ENCODE data around the gene EVL. TPM values are rescaled to one million over a fixed set of nuclear protein-coding genes. Genes with fewer than 3 reads are reported as not detected.
"Not testable (repeated sequence)": the region's sequence is repeated elsewhere in the genome, so short reads cannot be mapped to it uniquely, and the experiment has no call there.

Gene EVL
- polyA plus RNA-seq, 1 experiment: 18.6 TPM

DNA sequence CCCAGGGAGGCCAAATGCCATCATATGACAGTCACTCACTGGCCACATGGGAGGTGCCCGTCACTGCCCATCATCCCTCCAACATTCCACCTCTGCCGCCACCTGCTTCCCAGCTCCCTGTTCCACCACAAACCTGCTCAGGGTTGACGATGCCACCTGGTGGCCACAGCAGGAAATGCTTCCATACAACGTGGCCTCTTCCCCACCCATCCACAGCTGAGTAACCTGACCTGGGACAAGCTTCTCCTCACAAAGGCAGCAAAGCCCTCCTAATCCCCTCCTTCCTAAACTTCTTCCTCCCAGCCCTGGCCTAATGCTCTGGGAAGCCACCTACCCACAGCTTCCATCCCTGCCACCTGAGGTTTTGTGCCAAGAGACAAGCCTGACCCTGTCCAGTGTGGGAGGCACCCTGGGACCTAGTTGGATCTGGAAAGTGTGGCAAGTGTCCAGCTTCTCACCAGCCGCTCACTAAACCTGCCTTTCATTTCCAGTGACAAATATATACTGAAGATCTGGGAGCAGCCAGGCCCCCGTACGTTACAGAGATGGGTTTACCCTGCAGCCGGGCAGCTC lies 89.9 kb downstream of the EVL start:
- no peak for DNase-seq (ENCODE audit: low read depth)
- POLR2A ChIA-PET: no interaction called here
- CTCF ChIA-PET: interaction anchor here (0.8 to 2.1 kb wide), 2 partner anchors 35 to 38 kb away, joined by 3 to 5 read pairs; no protein-coding TSS in a partner anchor

DNA sequence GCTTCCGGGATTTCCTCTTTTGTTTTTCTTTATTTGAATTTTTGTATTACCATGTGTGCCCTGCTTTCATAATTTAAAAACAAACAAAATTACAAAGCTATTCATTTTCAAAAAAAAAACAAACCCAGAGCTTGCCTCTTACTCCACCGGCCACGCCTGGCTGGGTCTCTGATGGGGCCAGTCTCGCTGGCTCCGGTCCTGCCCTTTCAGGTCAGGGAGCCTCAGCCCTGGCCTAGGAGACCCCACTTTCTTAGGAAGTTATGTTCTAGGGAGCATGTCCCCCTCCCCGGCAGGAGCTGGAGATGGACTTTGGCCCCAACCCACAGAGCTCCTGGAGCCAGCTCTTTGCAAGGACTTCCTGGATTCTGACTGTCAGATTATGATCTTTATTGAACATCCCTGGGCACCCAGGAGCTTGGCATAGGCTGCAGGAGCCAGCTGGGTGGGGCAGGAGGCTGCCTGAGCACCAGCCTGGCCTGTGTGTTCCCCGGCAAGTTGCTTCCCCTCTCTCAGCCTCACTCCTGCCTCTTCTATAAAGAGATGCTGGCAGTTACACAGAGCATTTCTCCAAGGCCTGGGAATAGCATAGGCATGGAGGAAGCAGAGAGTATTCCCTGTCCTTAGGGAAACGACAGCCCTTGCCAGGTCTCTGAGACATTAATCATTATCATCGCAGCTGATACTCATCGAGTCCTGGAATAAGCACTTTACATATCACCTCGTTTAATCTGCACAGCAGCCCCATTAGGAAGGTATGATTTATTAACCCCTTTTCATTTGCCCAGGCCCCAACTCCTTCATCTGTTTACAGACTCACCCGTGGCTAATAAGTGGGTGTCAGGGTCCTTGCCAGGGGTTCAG lies 90.8 kb downstream of the EVL start:
- H3K4me3 ChIP-seq (ENCODE audit: low read depth, low read length): no peak overlapping the region
- no peak for DNase-seq (ENCODE audit: low read depth)
- no peaks in the 10 kb centered on the region for H3K36me3 ChIP-seq (ENCODE audit: control insufficient read depth, insufficient read depth, low read length)
- peaks cover 29% of the 10 kb centered on the region for H3K27me3 ChIP-seq (ENCODE audit: control insufficient read depth, insufficient read depth, low read length)
- ChIA-PET CTCF (interaction anchor here (0.6 to 2.1 kb wide), 6 partner anchors 9 to 175 kb away, joined by 3 to 6 read pairs (median 3); no protein-coding TSS in a partner anchor), POLR2A (no interaction called here)
- TF ChIP-seq CTCF (IDR thresholded peaks at IDR 0.05; ENCODE audit: insufficient read depth, low read depth, low read length): no peak

More for the DNA sequence above, 89.9 kb downstream of the EVL start:
- peak; percentile 60 for TF ChIP-seq CTCF (IDR thresholded peaks at IDR 0.05; ENCODE audit: insufficient read depth, low read depth, low read length)
- no peaks in the 10 kb centered on the region for H3K36me3 ChIP-seq (ENCODE audit: control insufficient read depth, insufficient read depth, low read length)
- H3K27me3 ChIP-seq (ENCODE audit: control insufficient read depth, insufficient read depth, low read length): peaks cover 20% of the 10 kb centered on the region
- no peak overlapping the region for H3K4me3 ChIP-seq (ENCODE audit: low read depth, low read length)

DNA sequence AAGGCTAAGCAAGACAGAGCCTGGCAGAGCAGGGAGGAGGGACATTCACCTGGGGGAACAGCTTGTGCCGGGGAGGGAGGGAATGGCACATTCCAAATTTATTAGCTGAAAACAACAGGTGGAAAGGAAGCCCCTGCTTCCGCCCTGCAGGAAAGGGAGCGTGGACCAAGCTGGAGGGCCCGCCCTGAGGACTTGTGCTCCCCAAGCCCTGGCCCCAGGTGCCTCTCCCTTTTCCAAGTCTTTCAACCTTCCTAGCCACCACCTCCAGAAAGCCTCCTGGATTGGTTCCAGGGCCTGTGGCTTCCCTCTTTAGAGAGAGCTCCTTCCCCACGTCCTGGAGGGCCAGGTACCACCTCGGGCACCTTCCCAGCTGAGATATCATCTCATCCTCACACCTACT lies 91.6 kb downstream of the EVL start:
- peaks cover 32% of the 10 kb centered on the region for H3K27me3 ChIP-seq (ENCODE audit: control insufficient read depth, insufficient read depth, low read length)
- no peak for TF ChIP-seq CTCF (IDR thresholded peaks at IDR 0.05; ENCODE audit: insufficient read depth, low read depth, low read length)
- CTCF ChIA-PET: interaction anchor here (0.5 to 2.1 kb wide), 6 partner anchors 10 to 176 kb away, joined by 3 to 6 read pairs (median 3); no protein-coding TSS in a partner anchor
- no peaks in the 10 kb centered on the region for H3K36me3 ChIP-seq (ENCODE audit: control insufficient read depth, insufficient read depth, low read length)
- H3K4me3 ChIP-seq (ENCODE audit: low read depth, low read length): no peak overlapping the region
- no peak for DNase-seq (ENCODE audit: low read depth)
- POLR2A ChIA-PET: no interaction called here

GRCh38 chr14:100157548-100158232 lies 92.5 kb downstream of the EVL start:
- CTCF ChIA-PET: interaction anchor here (0.5 to 1.7 kb wide), 5 partner anchors 11 to 594 kb away, joined by 3 to 6 read pairs (median 3); no protein-coding TSS in a partner anchor
- DNase-seq (ENCODE audit: low read depth); POLR2A ChIA-PET; H3K36me3 ChIP-seq (ENCODE audit: control insufficient read depth, insufficient read depth, low read length); H3K4me3 ChIP-seq (ENCODE audit: low read depth, low read length): not testable (repeated sequence)
- H3K27me3 ChIP-seq (ENCODE audit: control insufficient read depth, insufficient read depth, low read length): peaks cover 32% of the 10 kb centered on the region

GRCh38 chr14:100158566-100159093 lies 93.4 kb downstream of the EVL start:
- no peak for TF ChIP-seq CTCF (IDR thresholded peaks at IDR 0.05; ENCODE audit: insufficient read depth, low read depth, low read length)
- no peak for DNase-seq (ENCODE audit: low read depth)
- no peak overlapping the region for H3K4me3 ChIP-seq (ENCODE audit: low read depth, low read length)
- CTCF ChIA-PET: no interaction called here
- POLR2A ChIA-PET: no interaction called here
- peaks cover 32% of the 10 kb centered on the region for H3K27me3 ChIP-seq (ENCODE audit: control insufficient read depth, insufficient read depth, low read length)
- H3K36me3 ChIP-seq (ENCODE audit: control insufficient read depth, insufficient read depth, low read length): no peaks in the 10 kb centered on the region

Measured in BJ (cell line).